ENCODE results near the gene DGCR6L.
"Not testable (repeated sequence)": the region's sequence is repeated elsewhere in the genome, so short reads cannot be mapped to it uniquely, and the experiment has no call there.

The DGCR6L gene

DNA sequence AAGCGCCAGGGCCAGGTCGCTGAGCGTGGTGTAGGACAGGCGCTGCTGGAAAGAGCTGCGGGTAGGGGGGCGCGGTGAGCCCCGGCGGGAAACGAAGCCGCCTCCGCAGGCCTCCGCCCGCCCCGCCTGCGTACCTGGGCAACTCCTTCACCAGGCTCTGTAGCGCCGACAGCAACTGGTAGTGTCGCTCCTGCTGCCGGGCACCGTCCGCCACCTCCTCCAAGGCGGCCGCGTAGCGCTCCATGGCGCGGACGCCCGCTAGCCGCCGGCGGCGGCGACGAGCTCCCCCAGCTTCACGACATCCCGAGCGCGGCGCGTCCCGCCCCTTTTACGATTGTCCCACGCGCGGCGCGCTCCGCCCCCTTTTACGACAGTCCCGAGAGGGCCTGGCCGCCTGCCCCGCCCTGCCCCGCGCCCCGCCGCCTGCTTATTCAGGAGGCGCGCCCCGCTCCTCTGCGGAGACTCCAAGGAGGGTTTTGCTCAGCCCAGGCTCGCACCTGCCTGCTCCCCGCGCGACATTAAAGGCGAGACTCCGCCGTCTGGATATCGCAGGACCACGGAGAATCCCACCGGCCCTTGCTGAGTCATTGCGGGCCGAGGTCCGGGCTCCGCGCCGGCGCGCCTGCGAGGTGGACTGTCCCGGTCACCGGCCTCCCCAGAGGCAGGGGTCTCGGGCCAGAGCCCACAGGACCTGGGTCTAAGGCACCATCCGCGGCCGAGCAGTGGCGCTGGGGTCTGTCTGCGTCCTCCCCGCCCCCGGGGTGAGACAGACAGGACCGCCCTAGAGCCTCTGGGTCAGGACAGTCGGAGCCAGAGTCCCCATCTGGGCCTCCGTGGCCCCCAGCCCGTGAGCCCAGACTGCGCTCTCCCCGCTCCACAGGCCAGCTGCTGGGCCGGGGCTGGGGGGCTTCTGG lies at the start of gene DGCR6L:
DGCR6L (minus strand) TSS at position 316 of the 914 bp plus-strand sequence; CDS start at position 244, 72 bp downstream.
- DNase-seq (ENCODE audit: low spot score): peak; percentile 93

GRCh38 chr22:20368875-20369274 lies 49.0 kb upstream of the DGCR6L start:
- DNase-seq (ENCODE audit: low spot score): not testable (repeated sequence)

- not testable (repeated sequence) for DNase-seq (ENCODE audit: low spot score)
Measured at GRCh38 chr22:20366841-20367240, 47.0 kb upstream of the DGCR6L start.

GRCh38 chr22:20364335-20365260 lies 44.7 kb upstream of the DGCR6L start:
- not testable (repeated sequence) for DNase-seq (ENCODE audit: low spot score)

DNA sequence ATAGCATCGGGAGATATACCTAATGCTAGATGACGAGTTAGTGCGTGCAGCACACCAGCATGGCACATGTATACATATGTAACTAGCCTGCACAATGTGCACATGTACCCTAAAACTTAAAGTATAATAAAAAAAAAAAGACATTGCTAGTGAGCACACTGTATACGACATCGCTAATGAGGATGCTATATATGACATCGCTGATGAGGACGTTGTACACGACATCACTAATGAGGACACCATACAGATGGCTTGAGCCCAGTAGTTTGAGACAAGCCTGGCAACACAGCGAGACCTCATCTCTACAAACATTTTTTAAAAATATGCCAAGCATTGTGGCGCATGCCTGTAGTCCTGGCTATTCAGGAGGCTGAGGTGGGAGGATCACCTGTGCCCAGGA lies 42.5 kb upstream of the DGCR6L start:
- not testable (repeated sequence) for DNase-seq (ENCODE audit: low spot score)

- DNase-seq (ENCODE audit: low spot score): not testable (repeated sequence)
Measured at GRCh38 chr22:20361752-20362229, 41.9 kb upstream of the DGCR6L start.

GRCh38 chr22:20360866-20361751 lies 41.2 kb upstream of the DGCR6L start:
- DNase-seq (ENCODE audit: low spot score): not testable (repeated sequence)

GRCh38 chr22:20360261-20360660 lies 40.4 kb upstream of the DGCR6L start:
- not testable (repeated sequence) for DNase-seq (ENCODE audit: low spot score)

GRCh38 chr22:20358503-20359239 lies 38.8 kb upstream of the DGCR6L start:
- DNase-seq (ENCODE audit: low spot score): not testable (repeated sequence)

DNA sequence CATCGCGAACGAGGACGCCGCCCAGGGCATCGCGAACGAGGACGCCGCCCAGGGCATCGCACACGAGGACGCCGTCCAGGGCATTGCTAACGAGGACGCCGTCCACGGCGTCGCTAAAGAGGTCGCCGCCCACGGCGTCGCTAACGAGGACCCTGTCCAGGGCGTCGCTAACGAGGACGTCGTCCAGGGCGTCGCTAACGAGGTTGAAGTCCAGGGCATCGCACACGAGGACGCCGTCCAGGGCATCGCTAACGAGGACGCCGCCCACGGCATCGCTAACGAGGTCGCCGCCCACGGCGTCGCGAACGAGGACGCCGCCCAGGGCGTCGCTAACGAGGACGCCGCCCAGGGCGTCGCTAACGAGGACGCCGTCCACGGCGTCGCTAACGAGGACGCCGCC lies 38.1 kb upstream of the DGCR6L start:
- DNase-seq (ENCODE audit: low spot score): not testable (repeated sequence)

DNA sequence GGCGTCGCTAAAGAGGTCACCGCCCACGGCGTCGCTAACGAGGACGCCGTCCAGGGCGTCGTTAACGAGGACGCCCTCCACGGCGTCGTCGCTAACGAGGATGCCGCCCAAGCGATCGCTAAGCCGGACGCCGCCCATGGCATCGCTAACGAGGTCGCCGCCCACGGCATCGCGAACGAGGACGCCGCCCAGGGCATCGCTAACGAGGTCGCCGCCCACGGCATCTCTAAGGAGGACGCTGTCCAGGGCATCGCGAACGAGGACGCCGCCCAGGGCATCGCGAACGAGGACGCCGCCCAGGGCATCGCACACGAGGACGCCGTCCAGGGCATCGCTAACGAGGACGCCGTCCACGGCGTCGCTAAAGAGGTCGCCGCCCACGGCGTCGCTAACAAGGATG lies 37.0 kb upstream of the DGCR6L start:
- not testable (repeated sequence) for DNase-seq (ENCODE audit: low spot score)

DNA sequence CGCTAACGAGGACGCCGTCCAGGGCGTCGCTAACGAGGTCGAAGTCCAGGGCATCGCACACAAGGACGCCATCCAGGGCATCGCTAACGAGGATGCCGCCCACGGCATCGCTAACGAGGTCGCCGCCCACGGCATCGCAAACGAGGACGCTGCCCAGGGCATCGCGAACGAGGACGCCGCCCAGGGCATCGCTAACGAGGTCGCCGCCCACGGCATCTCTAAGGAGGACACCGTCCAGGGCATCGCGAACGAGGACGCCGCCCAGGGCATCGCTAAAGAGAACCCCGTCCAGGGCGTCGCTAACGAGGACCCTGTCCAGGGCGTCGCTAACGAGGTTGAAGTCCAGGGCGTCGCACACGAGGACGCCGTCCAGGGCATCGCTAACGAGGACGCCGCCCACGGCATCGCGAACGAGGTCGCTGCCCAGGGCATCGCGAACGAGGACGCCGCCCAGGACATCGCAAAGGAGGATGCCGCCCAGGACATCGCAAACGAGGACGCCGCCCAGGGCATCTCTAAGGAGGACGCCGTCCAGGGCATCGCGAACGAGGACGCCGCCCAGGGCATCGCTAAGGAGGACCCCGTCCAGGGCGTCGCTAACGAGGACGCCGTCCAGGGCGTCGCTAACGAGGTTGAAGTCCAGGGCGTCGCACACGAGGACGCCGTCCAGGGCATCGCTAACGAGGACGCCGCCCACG lies 36.2 kb upstream of the DGCR6L start:
- not testable (repeated sequence) for DNase-seq (ENCODE audit: low spot score)

GRCh38 chr22:20354238-20354975 lies 34.5 kb upstream of the DGCR6L start:
- DNase-seq (ENCODE audit: low spot score): no peak

DNA sequence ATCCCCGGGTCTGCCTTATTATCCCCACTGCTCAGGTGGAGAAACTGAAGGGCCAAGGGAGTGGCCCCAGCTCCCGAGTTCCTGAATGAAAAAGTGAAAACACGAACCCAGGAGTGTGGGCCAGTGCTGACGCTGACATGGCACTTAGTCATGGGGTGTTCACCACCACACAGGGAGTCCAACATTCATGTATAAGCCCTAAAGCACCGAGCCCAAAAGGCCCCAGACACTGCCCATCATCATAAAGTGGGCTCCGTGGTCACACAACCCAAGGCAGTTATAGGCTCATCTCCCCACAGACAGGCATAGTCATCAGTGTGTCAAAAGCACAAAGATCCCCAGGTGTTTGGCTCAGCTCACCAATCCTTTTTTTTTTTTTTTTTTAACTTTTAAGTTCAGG lies 32.7 kb upstream of the DGCR6L start:
- not testable (repeated sequence) for DNase-seq (ENCODE audit: low spot score)

DNA sequence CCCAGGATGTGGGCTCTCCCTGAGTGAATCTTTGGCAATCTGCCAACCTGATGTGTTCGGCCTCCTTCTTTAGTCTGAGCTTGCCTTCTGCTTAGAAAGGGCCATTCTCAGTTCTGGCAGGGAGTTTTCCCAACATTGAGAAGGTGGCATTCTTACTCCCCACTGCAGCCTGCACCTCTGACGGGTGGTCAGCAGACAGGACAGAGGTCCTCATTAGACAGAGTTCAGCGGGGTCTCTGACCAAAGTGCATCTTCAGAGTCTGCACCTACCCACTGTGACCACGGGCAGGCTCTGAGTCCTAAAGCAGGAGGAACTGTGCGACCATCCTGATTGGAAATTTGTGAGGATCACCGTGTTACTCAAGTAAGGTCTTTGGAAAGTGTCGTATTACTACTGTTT lies 26.7 kb upstream of the DGCR6L start:
- not testable (repeated sequence) for DNase-seq (ENCODE audit: low spot score)

DNA sequence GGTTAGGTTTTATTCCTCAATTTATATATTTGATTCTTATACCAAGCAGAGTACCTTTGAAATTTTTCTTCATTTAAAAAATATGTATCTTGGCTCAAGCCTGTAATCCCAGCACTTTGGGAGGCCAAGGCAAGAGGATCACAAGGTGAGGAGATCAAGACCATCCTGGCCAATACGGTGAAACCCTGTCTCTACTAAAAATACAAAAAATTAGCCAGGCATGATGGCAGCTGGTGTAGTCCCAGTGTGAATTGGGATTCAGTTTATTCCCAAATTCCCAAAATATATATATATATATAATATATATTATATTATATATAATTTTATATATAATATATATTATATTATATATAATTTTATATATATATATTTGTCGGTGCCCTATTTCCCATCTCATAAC lies 18.4 kb upstream of the DGCR6L start:
- not testable (repeated sequence) for DNase-seq (ENCODE audit: low spot score)

DNA sequence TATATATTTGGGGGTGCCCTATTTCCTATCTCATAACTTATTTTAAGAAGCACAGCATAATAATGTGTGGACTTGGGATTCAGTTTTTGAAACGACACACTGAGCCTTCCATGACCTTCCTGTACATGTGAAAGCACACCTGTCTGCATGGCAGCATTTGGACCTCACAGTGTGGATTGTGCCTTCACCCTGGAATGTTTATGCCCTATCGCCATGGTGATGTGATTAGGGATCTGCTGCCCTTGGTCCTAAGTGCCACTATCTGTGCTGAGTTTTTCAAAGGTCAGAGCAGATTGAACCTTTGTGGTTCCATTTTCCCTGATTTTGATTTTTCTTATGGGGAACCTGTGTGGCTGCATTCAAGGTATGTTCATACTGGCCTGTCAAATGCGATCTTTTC lies 17.9 kb upstream of the DGCR6L start:
- DNase-seq (ENCODE audit: low spot score): not testable (repeated sequence)

DNA sequence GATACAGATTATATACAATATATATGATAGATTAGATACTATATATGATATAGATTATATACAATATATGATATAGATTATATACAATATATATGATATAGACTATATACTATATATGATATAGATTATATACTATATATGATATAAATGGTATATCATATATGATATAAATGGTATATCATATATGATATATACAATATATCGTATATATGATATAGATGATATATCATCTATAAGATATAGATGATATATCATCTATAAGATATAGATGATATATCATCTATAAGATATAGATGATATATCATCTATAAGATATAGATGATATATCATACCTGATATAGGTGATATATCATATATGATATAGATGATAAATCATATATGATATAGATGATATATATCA lies 16.7 kb upstream of the DGCR6L start:
- DNase-seq (ENCODE audit: low spot score): not testable (repeated sequence)

DNA sequence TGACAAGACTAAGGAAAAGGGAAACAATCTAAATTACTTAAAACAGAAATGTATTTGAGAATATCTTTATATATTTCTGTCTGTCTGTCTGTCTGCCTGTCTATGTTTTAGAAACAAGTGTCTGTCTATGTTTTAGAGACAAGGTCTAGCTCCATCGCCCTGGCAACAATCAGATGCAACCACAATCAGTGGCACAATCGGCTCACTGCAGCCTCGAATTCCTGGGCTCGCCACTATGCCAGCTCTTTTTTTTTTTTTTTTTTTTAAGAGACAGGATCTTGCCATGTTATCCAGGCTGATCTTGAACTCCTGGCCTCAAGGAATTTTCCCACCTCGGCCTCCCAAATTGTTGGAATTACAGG lies 8.7 kb upstream of the DGCR6L start:
- DNase-seq (ENCODE audit: low spot score): not testable (repeated sequence)
